Measurements from ENCODE around the gene UBE2D2.
"Not testable (repeated sequence)": the region's sequence is repeated elsewhere in the genome, so short reads cannot be mapped to it uniquely, and the experiment has no call there.

UBE2D2 gene

GRCh38 chr5:139517683-139518564 is 43.2 kb upstream of the UBE2D2 start:
- in situ Hi-C loops (cut with HindIII; ENCODE audit: low pct_ligation_motif_present, low sequenced_read_pairs) = loop anchor here (10.0 kb wide), 1 partner anchor 103 kb away; no protein-coding TSS in a partner anchor
- TF ChIP-seq, protein P1, sequence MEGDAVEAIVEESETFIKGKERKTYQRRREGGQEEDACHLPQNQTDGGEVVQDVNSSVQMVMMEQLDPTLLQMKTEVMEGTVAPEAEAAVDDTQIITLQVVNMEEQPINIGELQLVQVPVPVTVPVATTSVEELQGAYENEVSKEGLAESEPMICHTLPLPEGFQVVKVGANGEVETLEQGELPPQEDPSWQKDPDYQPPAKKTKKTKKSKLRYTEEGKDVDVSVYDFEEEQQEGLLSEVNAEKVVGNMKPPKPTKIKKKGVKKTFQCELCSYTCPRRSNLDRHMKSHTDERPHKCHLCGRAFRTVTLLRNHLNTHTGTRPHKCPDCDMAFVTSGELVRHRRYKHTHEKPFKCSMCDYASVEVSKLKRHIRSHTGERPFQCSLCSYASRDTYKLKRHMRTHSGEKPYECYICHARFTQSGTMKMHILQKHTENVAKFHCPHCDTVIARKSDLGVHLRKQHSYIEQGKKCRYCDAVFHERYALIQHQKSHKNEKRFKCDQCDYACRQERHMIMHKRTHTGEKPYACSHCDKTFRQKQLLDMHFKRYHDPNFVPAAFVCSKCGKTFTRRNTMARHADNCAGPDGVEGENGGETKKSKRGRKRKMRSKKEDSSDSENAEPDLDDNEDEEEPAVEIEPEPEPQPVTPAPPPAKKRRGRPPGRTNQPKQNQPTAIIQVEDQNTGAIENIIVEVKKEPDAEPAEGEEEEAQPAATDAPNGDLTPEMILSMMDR (IDR thresholded peaks at IDR 0.05; ENCODE audit: low read depth, low read length, missing control alignments) = peak; percentile 79
- peak overlapping the region; percentile 63 for H3K4me3 ChIP-seq (ENCODE audit: low read depth, low read length)
- no peaks in the 10 kb centered on the region for H3K36me3 ChIP-seq (replicated peaks)
- DNase-seq = peak; percentile 79
- peak overlapping the region; percentile 2 for H3K27ac ChIP-seq
- no peaks in the 10 kb centered on the region for H3K27me3 ChIP-seq (replicated peaks)

GRCh38 chr5:139523635-139524445 is 37.3 kb upstream of the UBE2D2 start:
- TF ChIP-seq, protein P1 (IDR thresholded peaks at IDR 0.05; ENCODE audit: low read depth, low read length, missing control alignments) = no peak
- no peak overlapping the region for H3K27ac ChIP-seq
- H3K4me3 ChIP-seq (ENCODE audit: low read depth, low read length) = no peak overlapping the region
- no peak for DNase-seq
- no peaks in the 10 kb centered on the region for H3K36me3 ChIP-seq (replicated peaks)
- no peaks in the 10 kb centered on the region for H3K27me3 ChIP-seq (replicated peaks)
- in situ Hi-C loops (cut with HindIII; ENCODE audit: low pct_ligation_motif_present, low sequenced_read_pairs) = no loop called here

GRCh38 chr5:139524446-139524845 is 36.7 kb upstream of the UBE2D2 start:
- DNase-seq = no peak
- no peak overlapping the region for H3K27ac ChIP-seq
- TF ChIP-seq, protein P1 (IDR thresholded peaks at IDR 0.05; ENCODE audit: low read depth, low read length, missing control alignments) = no peak
- in situ Hi-C loops (cut with HindIII; ENCODE audit: low pct_ligation_motif_present, low sequenced_read_pairs) = no loop called here
- H3K27me3 ChIP-seq (replicated peaks) = no peaks in the 10 kb centered on the region
- no peaks in the 10 kb centered on the region for H3K36me3 ChIP-seq (replicated peaks)
- no peak overlapping the region for H3K4me3 ChIP-seq (ENCODE audit: low read depth, low read length)

GRCh38 chr5:139524940-139525585 is 36.1 kb upstream of the UBE2D2 start:
- H3K27ac ChIP-seq = no peak overlapping the region
- H3K27me3 ChIP-seq (replicated peaks) = no peaks in the 10 kb centered on the region
- TF ChIP-seq, protein P1 (IDR thresholded peaks at IDR 0.05; ENCODE audit: low read depth, low read length, missing control alignments) = no peak
- H3K4me3 ChIP-seq (ENCODE audit: low read depth, low read length) = no peak overlapping the region
- no peak for DNase-seq
- in situ Hi-C loops (cut with HindIII; ENCODE audit: low pct_ligation_motif_present, low sequenced_read_pairs) = no loop called here
- no peaks in the 10 kb centered on the region for H3K36me3 ChIP-seq (replicated peaks)

DNA sequence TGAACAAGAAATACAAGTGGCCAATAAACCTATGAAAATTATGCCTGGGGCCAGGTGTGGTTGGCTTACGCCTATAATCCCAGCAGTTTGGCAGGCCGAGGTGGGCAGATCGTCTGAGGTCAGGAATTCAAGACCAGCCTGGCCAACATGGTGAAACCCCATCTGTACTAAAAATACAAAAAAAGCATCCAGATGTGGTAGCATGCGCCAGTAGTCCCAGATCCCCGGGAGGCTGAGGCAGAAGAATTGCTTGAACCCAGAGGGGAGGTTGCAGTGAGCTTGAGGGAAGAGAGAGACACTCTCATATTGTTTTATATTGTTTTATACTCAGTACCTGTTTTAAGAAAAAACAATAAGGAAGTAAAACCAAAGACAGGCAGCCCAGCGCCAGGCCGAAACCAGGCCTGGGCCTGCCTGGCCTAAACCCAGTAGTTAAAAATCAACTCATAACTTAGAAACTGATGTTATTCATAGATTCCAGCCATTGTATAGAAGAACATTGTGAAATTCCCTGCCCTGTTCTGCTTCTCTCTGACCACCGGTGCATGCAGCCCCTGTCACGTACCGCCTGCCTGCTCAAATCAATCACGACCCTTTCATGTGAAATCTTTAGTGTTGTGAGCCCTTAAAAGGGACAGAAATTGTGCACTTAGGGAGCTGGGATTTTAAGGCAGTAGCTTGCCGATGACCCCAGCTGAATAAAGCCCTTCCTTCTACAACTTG is 35.4 kb upstream of the UBE2D2 start:
- DNase-seq; H3K27ac ChIP-seq; H3K4me3 ChIP-seq (ENCODE audit: low read depth, low read length); in situ Hi-C loops (cut with HindIII; ENCODE audit: low pct_ligation_motif_present, low sequenced_read_pairs); H3K27me3 ChIP-seq (replicated peaks); H3K36me3 ChIP-seq (replicated peaks): not testable (repeated sequence)

DNA sequence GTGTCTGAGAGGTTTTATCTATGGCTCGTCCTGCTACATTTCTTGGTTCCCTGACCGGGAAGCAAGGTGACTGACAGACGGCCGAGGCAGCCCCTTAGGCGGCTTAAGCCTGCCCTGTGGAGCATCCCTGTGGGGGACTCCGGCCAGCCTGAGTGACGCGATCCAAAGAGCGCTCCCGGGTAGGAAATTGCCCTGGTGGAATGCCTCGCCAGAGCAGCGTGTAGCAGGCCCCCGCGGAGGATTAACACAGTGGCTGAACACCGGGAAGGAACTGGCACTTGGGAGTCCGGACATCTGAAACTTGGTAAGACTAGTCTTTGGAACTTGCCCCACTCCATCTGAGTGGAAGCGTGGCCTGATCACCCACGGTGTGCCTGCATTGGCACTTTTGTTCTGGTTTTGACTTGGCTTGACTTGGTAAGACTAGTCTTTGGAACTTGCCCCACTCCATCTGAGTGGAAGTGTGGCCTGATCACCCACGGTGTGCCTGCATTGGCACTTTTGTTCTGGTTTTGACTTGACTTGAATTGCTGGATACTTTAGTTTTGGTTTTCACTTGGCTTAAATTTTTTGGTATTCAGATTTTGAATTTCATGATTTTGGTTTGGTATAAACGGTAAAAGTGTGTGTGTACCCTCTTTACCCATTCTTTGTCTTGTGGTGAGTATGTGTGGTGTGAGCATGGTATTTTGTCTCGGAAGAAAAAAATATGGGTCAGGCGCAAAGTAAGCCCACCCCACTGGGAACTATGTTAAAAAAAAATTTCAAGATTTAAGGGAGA is 34.6 kb upstream of the UBE2D2 start:
- H3K27ac ChIP-seq; in situ Hi-C loops (cut with HindIII; ENCODE audit: low pct_ligation_motif_present, low sequenced_read_pairs); DNase-seq; H3K4me3 ChIP-seq (ENCODE audit: low read depth, low read length); H3K36me3 ChIP-seq (replicated peaks); H3K27me3 ChIP-seq (replicated peaks): not testable (repeated sequence)

- in situ Hi-C loops (cut with HindIII; ENCODE audit: low pct_ligation_motif_present, low sequenced_read_pairs); H3K27me3 ChIP-seq (replicated peaks); H3K36me3 ChIP-seq (replicated peaks); DNase-seq; H3K27ac ChIP-seq; H3K4me3 ChIP-seq (ENCODE audit: low read depth, low read length): not testable (repeated sequence)
These were observed 34.1 kb upstream of the UBE2D2 start for GRCh38 chr5:139527090-139527470.

DNA sequence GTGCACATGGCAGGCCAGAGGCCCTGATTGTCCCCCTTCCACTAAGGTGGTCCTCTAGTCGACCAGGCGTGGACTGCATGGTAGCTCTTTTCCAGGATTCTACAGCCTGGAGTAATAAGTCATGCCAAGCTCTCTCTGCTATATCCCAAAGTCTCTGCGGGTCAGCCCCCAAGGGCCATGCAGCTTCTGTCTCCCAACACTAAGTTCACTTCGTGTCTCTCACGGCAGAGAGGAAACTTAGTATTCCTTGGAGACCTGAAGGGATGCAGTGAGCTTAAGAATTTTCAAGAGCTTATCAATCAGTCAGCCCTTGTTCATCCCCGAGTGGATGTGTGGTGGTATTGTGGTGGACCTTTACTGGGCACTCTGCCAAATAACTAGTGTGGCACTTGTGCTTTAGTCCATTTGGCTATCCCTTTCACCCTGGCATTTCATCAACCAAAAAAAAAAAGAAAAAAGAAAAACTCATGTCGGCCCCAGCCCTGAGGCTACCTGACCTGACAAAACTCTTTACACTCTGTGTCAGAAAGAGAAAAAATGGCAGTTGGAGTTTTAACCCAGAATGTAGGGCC is 33.2 kb upstream of the UBE2D2 start:
- H3K4me3 ChIP-seq (ENCODE audit: low read depth, low read length); H3K27me3 ChIP-seq (replicated peaks); H3K36me3 ChIP-seq (replicated peaks); DNase-seq; in situ Hi-C loops (cut with HindIII; ENCODE audit: low pct_ligation_motif_present, low sequenced_read_pairs); H3K27ac ChIP-seq: not testable (repeated sequence)

All from brain microvascular endothelial cell (primary cell).